ENCODE measurements around the gene POLN.

Gene POLN

GRCh38 chr4:2064276-2064991 lies 177.5 kb downstream of the POLN start:
- DNase-seq (ENCODE audit: insufficient read length, low spot score) = no peak
- no peak for FAIRE-seq

DNA sequence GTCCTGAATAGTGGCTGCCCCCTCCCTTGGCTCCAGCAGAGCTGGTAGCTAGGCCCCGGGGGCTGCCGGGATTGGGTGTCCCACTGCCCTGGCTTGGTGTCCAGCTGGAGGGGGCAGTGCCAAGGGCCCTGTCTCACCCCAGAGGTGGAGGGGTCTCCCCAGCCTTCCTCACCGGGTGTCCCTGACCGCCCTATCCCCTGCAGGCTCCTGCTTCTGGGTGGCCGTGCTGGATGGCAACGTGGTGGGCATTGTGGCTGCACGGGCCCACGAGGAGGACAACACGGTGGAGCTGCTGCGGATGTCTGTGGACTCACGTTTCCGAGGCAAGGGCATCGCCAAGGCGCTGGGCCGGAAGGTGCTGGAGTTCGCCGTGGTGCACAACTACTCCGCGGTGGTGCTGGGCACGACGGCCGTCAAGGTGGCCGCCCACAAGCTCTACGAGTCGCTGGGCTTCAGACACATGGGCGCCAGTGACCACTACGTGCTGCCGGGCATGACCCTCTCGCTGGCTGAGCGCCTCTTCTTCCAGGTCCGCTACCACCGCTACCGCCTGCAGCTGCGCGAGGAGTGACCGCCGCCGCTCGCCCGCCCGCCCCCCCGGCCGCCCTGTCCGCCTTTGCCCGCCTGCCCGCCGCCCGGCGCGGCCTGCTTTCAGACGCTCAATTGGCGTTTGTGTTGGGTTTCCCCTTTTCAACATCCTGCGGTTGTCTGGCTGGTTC lies 178.2 kb downstream of the POLN start:
- DNase-seq (ENCODE audit: insufficient read length, low spot score) (no peak), FAIRE-seq (no peak)

DNA sequence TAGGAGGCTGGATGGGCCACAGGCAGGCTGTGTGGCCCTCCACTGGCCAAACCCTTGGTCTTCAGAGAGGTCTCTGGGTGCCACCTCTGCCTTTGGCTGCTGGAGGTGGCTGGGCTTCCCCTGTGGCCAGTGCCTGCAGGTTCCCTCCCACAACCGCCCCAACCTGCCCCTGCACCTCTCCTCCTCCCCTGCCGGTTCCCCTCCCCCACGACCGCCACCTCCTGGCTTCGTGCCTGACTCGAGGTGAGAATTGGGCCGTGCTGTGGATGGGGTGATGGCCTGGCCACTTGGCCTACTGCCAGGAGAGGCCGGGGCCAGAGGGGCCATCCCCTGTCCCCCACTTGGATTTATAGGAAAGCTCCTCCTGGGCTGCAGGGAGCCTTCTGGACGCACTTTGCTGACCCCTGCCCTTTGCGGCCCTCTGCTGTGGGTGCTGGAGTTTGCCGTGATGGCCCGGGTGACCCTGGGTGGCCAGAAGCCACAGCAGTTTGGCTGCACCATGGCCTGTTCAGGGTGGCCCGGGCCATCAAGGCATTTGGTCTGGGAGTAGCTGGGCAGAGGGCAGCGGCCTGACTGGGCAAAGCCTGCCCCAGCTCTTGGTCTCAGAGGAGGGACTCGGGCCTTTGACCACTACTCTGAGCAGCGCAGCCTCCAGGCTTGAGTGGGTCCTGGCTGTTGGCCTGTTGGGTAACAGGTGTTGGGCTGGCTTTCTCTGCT lies 179.0 kb downstream of the POLN start:
- no peak for FAIRE-seq
- no peak for DNase-seq (ENCODE audit: insufficient read length, low spot score)

DNA sequence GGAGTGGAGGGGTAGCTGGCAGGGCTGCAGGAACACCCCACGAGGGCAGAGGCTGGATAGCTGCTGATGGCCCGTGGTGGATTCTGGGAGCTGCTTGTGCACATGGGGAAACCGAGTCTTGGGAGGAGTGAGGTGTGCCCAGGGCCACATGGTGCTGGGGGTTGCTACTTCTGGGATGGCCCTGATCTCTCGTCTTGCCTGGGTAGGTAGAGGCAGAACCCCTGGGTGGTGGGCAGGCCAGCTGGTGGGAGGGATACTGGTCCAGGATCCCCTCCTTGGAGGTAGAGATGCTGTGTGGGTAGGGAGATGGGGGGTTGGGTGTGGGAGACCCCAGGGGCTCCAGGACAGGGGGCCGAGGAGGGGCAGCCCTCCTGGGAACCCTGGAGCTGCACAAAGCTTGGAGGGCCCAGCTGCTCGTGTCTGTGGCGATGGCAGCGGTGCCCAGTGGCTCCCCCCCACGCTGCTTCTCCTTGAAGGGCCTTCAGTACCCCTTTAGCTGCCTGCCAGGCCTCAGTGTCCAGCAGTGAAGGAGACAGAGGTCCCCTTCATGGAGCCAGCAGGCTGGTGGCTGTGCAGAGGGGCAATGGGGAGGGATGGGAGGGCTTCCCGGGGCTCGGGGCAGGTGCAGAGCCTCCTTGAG lies 179.6 kb downstream of the POLN start:
- no peak for FAIRE-seq
- DNase-seq (ENCODE audit: insufficient read length, low spot score) = no peak

GRCh38 chr4:2061186-2062131 lies 180.5 kb downstream of the POLN start:
- DNase-seq (ENCODE audit: insufficient read length, low spot score) (no peak), FAIRE-seq (no peak)

- FAIRE-seq = no peak
- no peak for DNase-seq (ENCODE audit: insufficient read length, low spot score)
These were observed 181.2 kb downstream of the POLN start for GRCh38 chr4:2060611-2061185.

DNA sequence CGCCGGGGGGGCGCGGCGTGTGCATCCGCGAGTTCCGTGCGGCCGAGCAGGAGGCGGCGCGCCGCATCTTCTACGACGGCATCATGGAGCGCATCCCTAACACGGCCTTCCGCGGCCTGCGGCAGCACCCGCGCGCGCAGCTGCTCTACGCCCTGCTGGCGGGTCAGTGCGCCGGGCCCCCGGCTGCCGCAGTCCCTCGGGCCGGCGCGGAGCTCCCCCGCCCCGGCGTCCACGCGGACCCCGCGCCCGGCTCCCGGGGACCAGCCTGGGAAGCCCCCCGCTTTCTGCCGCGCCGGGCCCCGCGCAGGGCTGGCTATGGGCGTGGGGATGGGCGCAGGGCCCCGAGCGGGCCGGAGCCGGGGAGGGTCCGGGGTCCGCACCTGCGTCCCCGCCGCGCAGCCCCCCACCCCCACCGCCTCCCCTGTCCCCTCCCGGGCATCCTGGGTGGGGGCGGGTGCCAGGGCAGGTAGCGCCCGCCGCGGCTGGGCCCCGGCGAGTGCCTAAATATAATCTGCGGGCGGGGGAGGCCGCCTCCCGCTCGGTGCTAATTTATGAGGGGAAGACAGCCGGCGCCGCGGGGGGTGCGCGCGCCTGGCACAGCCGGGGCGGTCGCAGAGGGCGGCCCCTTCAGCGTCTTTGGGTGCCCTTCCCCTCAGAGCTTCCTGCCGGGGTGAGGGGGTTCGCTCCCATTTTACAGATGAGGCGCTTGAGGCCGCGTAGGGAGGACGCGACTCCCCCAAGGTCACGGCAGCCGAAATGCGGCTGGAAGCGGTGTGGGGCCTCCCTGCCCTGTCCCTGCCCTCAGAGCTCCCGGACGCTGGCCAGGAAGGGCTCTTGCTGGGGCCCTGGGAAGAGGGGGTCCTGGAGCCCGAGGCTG lies 182.0 kb downstream of the POLN start:
- no peak for FAIRE-seq

DNA sequence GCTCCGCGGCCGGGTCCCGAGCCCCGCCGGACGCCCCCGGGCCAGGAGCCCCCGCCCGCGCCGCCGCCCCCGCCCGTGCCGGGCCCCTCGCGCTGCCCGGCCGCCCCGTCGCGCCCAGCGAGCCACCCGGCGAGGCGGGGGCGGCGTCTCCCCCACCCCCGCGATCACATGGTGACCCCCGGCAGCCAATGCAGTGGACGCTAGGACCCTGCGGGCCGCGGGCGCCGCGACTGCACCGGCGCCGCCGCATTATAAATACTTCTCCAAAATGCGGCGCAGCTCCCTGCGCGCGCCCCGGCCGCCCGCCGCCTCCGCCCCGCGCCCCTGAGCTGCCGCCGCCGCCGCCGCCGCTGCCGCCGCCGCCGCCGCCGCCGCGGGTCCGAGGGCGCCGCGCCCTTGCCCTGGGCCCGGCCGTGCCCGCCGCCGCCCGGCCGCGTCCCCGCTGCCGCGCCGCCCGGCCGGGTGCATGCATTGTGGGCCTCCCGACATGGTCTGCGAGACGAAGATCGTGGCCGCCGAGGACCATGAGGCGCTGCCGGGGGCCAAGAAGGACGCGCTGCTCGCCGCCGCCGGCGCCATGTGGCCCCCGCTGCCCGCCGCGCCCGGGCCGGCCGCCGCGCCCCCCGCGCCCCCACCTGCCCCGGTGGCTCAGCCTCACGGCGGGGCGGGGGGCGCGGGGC lies 182.7 kb downstream of the POLN start, which contains the start of gene NAT8L:
Gene NAT8L, plus strand, starts transcription at position 282 of the 680 bp plus-strand sequence. Its CDS starts 185 bp downstream, at position 467.
- DNase-seq (ENCODE audit: insufficient read length, low spot score) (peak; percentile 67), FAIRE-seq (peak; percentile 38)

More for the DNA sequence above, 182.0 kb downstream of the POLN start:
- no peak for DNase-seq (ENCODE audit: insufficient read length, low spot score)

GRCh38 chr4:2058264-2059045 lies 183.5 kb downstream of the POLN start:
- FAIRE-seq = no peak
- DNase-seq (ENCODE audit: insufficient read length, low spot score) = no peak

- FAIRE-seq (no peak), DNase-seq (ENCODE audit: insufficient read length, low spot score) (no peak)
These were observed 184.4 kb downstream of the POLN start for GRCh38 chr4:2057382-2058065.

- FAIRE-seq = no peak
- DNase-seq (ENCODE audit: insufficient read length, low spot score) = no peak
These were observed 187.7 kb downstream of the POLN start for GRCh38 chr4:2054217-2054616.

GRCh38 chr4:2051086-2051485 lies 190.8 kb downstream of the POLN start:
- DNase-seq (ENCODE audit: insufficient read length, low spot score) (no peak), FAIRE-seq (no peak)

- DNase-seq (ENCODE audit: insufficient read length, low spot score) (no peak), FAIRE-seq (no peak)
These were observed 192.1 kb downstream of the POLN start for GRCh38 chr4:2049811-2050210.

GRCh38 chr4:2049381-2049780 lies 192.5 kb downstream of the POLN start:
- DNase-seq (ENCODE audit: insufficient read length, low spot score) (no peak), FAIRE-seq (no peak)

GRCh38 chr4:2048831-2049230 lies 193.1 kb downstream of the POLN start:
- DNase-seq (ENCODE audit: insufficient read length, low spot score) = no peak

GRCh38 chr4:2047781-2048581 lies 193.9 kb downstream of the POLN start:
- DNase-seq (ENCODE audit: insufficient read length, low spot score) (no peak), FAIRE-seq (no peak)

More at GRCh38 chr4:2048831-2049230, 193.1 kb downstream of the POLN start:
- FAIRE-seq = no peak
